C4-2B (cell line): ENCODE results near the gene UBTD2.

ENCODE experiments used
- ZFX ChIP-seq: fragments of 450-650 bp; IDR thresholded peaks from 2 replicates; pipeline ENCODE4 v1.6.1; 2017
- TF ChIP-seq, protein P1 (sequence below): fragments of 450-650 bp; conservative IDR thresholded peaks from 2 replicates; pipeline ENCODE4 v1.5.1; 2017; ENCODE audit warnings: mild to moderate bottlenecking

DNA sequence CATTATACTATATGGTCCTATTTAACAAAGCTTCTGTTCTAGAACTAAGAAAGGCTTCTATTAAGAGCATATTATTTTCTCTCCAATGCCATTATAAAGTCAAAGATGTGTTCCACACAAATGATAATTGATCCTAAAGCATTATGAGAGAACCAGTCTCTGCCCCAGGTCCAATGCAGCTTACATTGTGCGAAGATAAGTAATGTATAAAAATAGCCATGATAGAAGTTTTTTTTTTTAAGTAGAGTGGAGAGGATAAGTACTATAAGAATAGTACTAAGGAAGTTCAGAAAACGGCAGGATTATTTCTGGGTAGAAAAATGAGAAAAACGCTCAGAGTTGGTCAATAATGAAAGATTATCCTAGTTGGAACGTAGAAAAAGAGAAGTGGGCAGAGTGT is 15.6 kb downstream of the UBTD2 start:
- TF ChIP-seq, protein P1, sequence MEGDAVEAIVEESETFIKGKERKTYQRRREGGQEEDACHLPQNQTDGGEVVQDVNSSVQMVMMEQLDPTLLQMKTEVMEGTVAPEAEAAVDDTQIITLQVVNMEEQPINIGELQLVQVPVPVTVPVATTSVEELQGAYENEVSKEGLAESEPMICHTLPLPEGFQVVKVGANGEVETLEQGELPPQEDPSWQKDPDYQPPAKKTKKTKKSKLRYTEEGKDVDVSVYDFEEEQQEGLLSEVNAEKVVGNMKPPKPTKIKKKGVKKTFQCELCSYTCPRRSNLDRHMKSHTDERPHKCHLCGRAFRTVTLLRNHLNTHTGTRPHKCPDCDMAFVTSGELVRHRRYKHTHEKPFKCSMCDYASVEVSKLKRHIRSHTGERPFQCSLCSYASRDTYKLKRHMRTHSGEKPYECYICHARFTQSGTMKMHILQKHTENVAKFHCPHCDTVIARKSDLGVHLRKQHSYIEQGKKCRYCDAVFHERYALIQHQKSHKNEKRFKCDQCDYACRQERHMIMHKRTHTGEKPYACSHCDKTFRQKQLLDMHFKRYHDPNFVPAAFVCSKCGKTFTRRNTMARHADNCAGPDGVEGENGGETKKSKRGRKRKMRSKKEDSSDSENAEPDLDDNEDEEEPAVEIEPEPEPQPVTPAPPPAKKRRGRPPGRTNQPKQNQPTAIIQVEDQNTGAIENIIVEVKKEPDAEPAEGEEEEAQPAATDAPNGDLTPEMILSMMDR = no peak
- TF ChIP-seq ZFX = no peak
